ENCODE measurements around the gene BPIFB6. TPM values are rescaled to one million over a fixed set of nuclear protein-coding genes. Genes with fewer than 3 reads are reported as not detected.

BPIFB6 gene
- total and polyA plus RNA-seq, 11 donors: not detected

GRCh38 chr20:33074675-33075074 is 43.2 kb downstream of the BPIFB6 start:
- intact Hi-C loops (cut with DNase I): loop anchor here in 4 of 10 donors (5.0 kb wide), 1 partner anchor 172 kb away; no protein-coding TSS in a partner anchor
- WGBS, 4 donors: 72 to 83% (median 76%) methylated on average over 2 of the region's 2 CpGs
- Histone ChIP-seq H3K27ac (no peak overlapping the region), H3K9me3 (no peaks in the 10 kb centered on the region), H3K27me3 (peaks cover 0 to 12% (median 0%) of the 10 kb centered on the region in 9 donors), H3K4me1 (no peaks in the 10 kb centered on the region), H3K36me3 (no peaks in the 10 kb centered on the region), H3K4me3 (no peak overlapping the region)
- ATAC-seq (no peak), DNase-seq (no peak)
- TF ChIP-seq POLR2A (IDR thresholded peaks at IDR 0.05) (no peak), CTCF (IDR thresholded peaks at IDR 0.05) (no peak)

- TF ChIP-seq CTCF (IDR thresholded peaks at IDR 0.05): no peak
- no peak for TF ChIP-seq POLR2A (IDR thresholded peaks at IDR 0.05)
- Histone ChIP-seq H3K27me3 (peaks cover 0 to 12% (median 0%) of the 10 kb centered on the region in 9 donors), H3K4me1 (no peaks in the 10 kb centered on the region), H3K36me3 (no peaks in the 10 kb centered on the region), H3K9me3 (no peaks in the 10 kb centered on the region), H3K4me3 (no peak overlapping the region), H3K27ac (no peak overlapping the region)
- intact Hi-C loops (cut with DNase I): loop anchor here in 4 of 10 donors (5.0 kb wide), 1 partner anchor 173 kb away; no protein-coding TSS in a partner anchor
- ATAC-seq: no peak
- 51 to 61% (median 59%) methylated on average over 6 of the region's 6 CpGs for WGBS, 4 donors
- no peak for DNase-seq
Measured at GRCh38 chr20:33075281-33075680, 43.8 kb downstream of the BPIFB6 start.

GRCh38 chr20:33076662-33077372 is 45.4 kb downstream of the BPIFB6 start:
- Histone ChIP-seq H3K4me1 (no peaks in the 10 kb centered on the region), H3K9me3 (no peaks in the 10 kb centered on the region), H3K4me3 (no peak overlapping the region), H3K27ac (no peak overlapping the region), H3K36me3 (no peaks in the 10 kb centered on the region), H3K27me3 (peaks cover 0 to 4% (median 0%) of the 10 kb centered on the region in 9 donors)
- intact Hi-C loops (cut with DNase I): loop anchor here in 4 of 10 donors (5.0 kb wide), 1 partner anchor 175 kb away; no protein-coding TSS in a partner anchor
- TF ChIP-seq POLR2A (IDR thresholded peaks at IDR 0.05): no peak
- TF ChIP-seq CTCF (IDR thresholded peaks at IDR 0.05): peak in 4 of 12 donors; percentile 9 to 44 (median 12)
- DNase-seq (no peak), ATAC-seq (no peak)
- WGBS, 4 donors: 53 to 71% (median 63%) methylated on average over 4 to 6 of the region's 6 CpGs

GRCh38 chr20:33079259-33079658 is 47.8 kb downstream of the BPIFB6 start, which contains the start of gene BPIFB4:
BPIFB4 (plus strand) TSS chr20:33079643; CDS start chr20:33081527, 1,884 bp downstream.
- Histone ChIP-seq H3K4me3 (no peak within 1 kb of the TSS), H3K4me1 (no peaks in the 10 kb centered on the region), H3K36me3 (no peaks in the 10 kb centered on the region), H3K27me3 (peaks cover 0 to 4% (median 0%) of the 10 kb centered on the region in 9 donors), H3K9me3 (no peaks in the 10 kb centered on the region), H3K27ac (no peak within 1 kb of the TSS)
- no peak for TF ChIP-seq POLR2A (IDR thresholded peaks at IDR 0.05)
- TF ChIP-seq CTCF (IDR thresholded peaks at IDR 0.05): no peak
- 79 to 89% (median 80%) methylated on average over 2 of the region's 2 CpGs for WGBS, 4 donors
- intact Hi-C loops (cut with DNase I): loop anchor here in 4 of 10 donors (5.0 kb wide), 1 partner anchor 177 kb away; no protein-coding TSS in a partner anchor
- ATAC-seq (no peak), DNase-seq (no peak)

Measured in heart left ventricle (tissue), 16 donors.